ENCODE results near the gene ARGLU1. TPM values are rescaled to one million over a fixed set of nuclear protein-coding genes. Genes with fewer than 3 reads are reported as not detected.
A peak's percentile ranks its signal among the peaks of the same experiment; 100 is the strongest.

Gene ARGLU1
- total and polyA plus RNA-seq, 7 donors: 23.2 to 43.5 (median 23.9) TPM

DNA sequence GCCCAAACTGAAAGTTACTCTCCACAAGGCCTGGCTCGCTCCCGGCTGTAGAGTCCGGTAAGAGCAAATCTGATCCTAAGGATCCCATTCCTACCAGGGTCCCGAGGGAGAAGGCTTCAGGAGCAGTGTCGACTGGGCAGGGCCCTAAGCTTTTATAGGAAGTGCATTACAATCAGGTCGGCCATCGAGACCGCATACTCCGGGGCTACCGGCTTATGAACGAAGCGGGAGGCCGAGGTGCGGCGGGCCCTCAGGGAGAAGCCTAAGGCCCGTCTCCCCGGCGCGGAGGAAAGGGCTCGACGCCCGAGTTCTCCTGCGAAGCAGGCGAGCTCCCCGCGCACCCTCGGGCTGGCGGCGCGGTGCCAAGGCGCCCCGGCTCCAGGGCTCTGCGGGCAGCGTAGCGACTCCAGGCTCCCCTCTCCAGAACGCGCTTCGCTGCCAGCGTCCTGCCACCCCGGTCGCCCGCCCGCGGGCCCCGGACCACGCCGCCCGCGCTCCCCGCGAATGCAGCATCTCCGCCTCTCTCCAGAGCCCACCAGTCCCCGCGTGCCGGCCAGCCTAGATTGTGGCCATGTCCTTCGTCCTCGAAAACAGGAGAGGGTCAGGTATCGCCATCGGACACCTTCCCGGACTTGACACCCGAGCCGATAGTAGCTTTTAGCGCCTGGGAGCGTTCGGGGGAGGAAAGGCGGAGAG is 33.8 kb downstream of the ARGLU1 start:
- Histone ChIP-seq H3K9me3 (no peaks in the 10 kb centered on the region), H3K4me3 (peak overlapping the region; percentile 75), H3K27me3 (ENCODE audit: insufficient read depth in 3 of 3, low read length in 2 of 3) (no peaks in the 10 kb centered on the region), H3K27ac (peak overlapping the region; percentile 61), H3K4me1 (no peaks in the 10 kb centered on the region), H3K36me3 (ENCODE audit: insufficient read depth in 1 of 2, low read depth in 1 of 2) (no peaks in the 10 kb centered on the region)
- intact Hi-C loops (cut with DNase I): loop anchor here (5.0 to 10.0 kb wide), 5 partner anchors 383 to 1962 kb away; no protein-coding TSS in a partner anchor
- 2 to 4% (median 3%) methylated on average over 45 to 66 of the region's 66 CpGs for WGBS, 3 donors
- ATAC-seq (peak in 2 of 4 donors; percentile 2 to 8), DNase-seq (peak; percentile 30 to 61)
- no peak for TF ChIP-seq CTCF (IDR thresholded peaks at IDR 0.05)

DNA sequence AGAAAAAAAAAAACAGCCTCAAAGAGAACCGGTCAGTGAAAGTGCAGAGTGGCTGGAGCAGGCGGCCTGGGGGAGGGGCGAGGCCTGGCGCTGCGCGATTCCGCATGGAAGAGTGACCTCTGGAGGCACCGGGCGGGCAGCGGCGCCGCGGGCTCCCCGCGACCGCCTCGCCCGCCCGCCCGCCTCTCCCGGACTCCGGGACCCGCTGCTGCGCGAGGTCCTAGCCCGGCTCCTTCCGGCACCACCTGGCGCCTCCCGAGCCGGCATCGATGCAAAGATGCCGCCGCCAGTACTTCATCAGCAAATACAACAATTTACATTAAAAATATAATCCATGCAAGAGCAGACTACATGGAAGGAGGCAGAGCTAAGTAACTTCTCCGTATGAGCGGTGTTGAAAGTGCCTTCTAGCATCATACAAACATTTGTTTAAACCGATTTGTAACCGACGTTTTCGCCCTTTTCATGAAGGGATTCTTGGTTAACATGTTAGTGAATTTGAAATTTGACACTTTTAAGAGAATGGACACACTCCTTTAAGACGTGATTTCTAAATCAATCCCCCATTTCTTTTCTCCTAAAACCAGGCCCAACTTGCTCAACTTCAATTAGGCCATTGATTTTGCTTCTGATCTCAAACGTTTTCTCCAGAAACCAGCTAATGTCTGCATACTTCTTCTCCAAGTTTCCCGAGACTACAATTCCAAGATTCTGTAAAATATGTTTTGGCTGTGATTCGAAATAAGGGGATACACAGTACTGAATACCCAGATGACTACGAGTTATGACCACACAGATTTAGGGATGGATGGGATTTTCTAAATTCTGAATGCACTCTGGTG is 34.6 kb downstream of the ARGLU1 start:
- Histone ChIP-seq H3K4me1 (peaks cover 3% of the 10 kb centered on the region), H3K27me3 (ENCODE audit: insufficient read depth in 3 of 3, low read length in 2 of 3) (no peaks in the 10 kb centered on the region), H3K27ac (peak overlapping the region; percentile 61), H3K9me3 (no peaks in the 10 kb centered on the region), H3K4me3 (peak overlapping the region; percentile 75), H3K36me3 (ENCODE audit: insufficient read depth in 1 of 2, low read depth in 1 of 2) (no peaks in the 10 kb centered on the region)
- peak; percentile 62 for TF ChIP-seq CTCF (IDR thresholded peaks at IDR 0.05)
- intact Hi-C loops (cut with DNase I): loop anchor here (5.0 to 10.0 kb wide), 5 partner anchors 384 to 1961 kb away; no protein-coding TSS in a partner anchor
- 6 to 10% (median 8%) methylated on average over 34 to 44 of the region's 44 CpGs for WGBS, 3 donors
- ATAC-seq (peak; percentile 74 to 75 (median 74)), DNase-seq (peak; percentile 78 to 91)

- Histone ChIP-seq H3K27me3 (ENCODE audit: insufficient read depth in 3 of 3, low read length in 2 of 3) (no peaks in the 10 kb centered on the region), H3K27ac (peak overlapping the region; percentile 30), H3K36me3 (ENCODE audit: insufficient read depth in 1 of 2, low read depth in 1 of 2) (no peaks in the 10 kb centered on the region), H3K9me3 (no peaks in the 10 kb centered on the region), H3K4me1 (peaks cover 3% of the 10 kb centered on the region), H3K4me3 (peak overlapping the region; percentile 75)
- DNase-seq: peak in 1 of 2 donors; percentile 39
- TF ChIP-seq CTCF (IDR thresholded peaks at IDR 0.05): no peak
- WGBS, 3 donors: 16 to 38% (median 29%) methylated on average over 18 of the region's 18 CpGs
- intact Hi-C loops (cut with DNase I): loop anchor here (5.0 to 10.0 kb wide), 5 partner anchors 385 to 1960 kb away; no protein-coding TSS in a partner anchor
- no peak for ATAC-seq
Measured at GRCh38 chr13:106532111-106532929, 35.6 kb downstream of the ARGLU1 start.

- no peaks in the 10 kb centered on the region for H3K36me3 ChIP-seq (ENCODE audit: insufficient read depth in 1 of 2, low read depth in 1 of 2)
- H3K4me1 ChIP-seq: peaks cover 3% of the 10 kb centered on the region
- no peak overlapping the region for H3K27ac ChIP-seq
- no peaks in the 10 kb centered on the region for H3K9me3 ChIP-seq
- WGBS, 3 donors: 76 to 79% (median 78%) methylated on average over 8 of the region's 8 CpGs
- ATAC-seq (no peak), DNase-seq (no peak)
- intact Hi-C loops (cut with DNase I): loop anchor here (5.0 to 10.0 kb wide), 5 partner anchors 386 to 1959 kb away; no protein-coding TSS in a partner anchor
- TF ChIP-seq CTCF (IDR thresholded peaks at IDR 0.05): no peak
- no peaks in the 10 kb centered on the region for H3K27me3 ChIP-seq (ENCODE audit: insufficient read depth in 3 of 3, low read length in 2 of 3)
- H3K4me3 ChIP-seq: peak overlapping the region; percentile 75
Measured at GRCh38 chr13:106530980-106531481, 36.9 kb downstream of the ARGLU1 start.

All from psoas muscle (tissue), 8 donors.